HepG2 (cell line): Measurements from ENCODE around the gene EPHA2. TPM values are rescaled to one million over a fixed set of nuclear protein-coding genes. Genes with fewer than 3 reads are reported as not detected.
A peak's percentile ranks its signal among the peaks of the same experiment; 100 is the strongest.

Experiments
- FOSL2 ChIP-seq: sonication (generic); formaldehyde crosslinking; IDR thresholded peaks from 2 replicates; pipeline ENCODE4 v1.4.0; 2020; ENCODE audit warnings: missing genetic modification reagents
- MAZ ChIP-seq, 2 experiments: sonication (generic) in 1 of 2; formaldehyde crosslinking in 1 of 2; IDR thresholded peaks; 2 replicates each; pipeline versions ENCODE4 v1.5.0 to v1.6.1; 2012 to 2020; ENCODE audit warnings: low read depth in 2 of 2, mild to moderate bottlenecking in 2 of 2, borderline replicate concordance in 1 of 2, improper control_type of control experiment in 1 of 2, low read length in 1 of 2, missing genetic modification reagents in 1 of 2, moderate library complexity in 1 of 2
- MXD3 ChIP-seq: IDR thresholded peaks from 2 replicates; pipeline ENCODE4 v1.6.1; 2016; ENCODE audit warnings: mild to moderate bottlenecking, missing biosample characterization, missing genetic modification reagents
- PCBP1 ChIP-seq: fragments of 200-400 bp; formaldehyde crosslinking; IDR thresholded peaks from 2 replicates; pipeline ENCODE4 v1.6.1; 2017; ENCODE audit warnings: mild to moderate bottlenecking, low read depth, low read length, borderline replicate concordance
- PLSCR1 ChIP-seq: sonication (generic); formaldehyde crosslinking; IDR thresholded peaks from 2 replicates; pipeline ENCODE4 v1.5.0; 2020; ENCODE audit warnings: missing genetic modification reagents, mild to moderate bottlenecking, borderline replicate concordance
- RERE ChIP-seq: IDR thresholded peaks from 2 replicates; pipeline ENCODE4 v1.6.1; 2016; ENCODE audit warnings: low read depth, missing genetic modification reagents, missing compliant biosample characterization
- SKIL ChIP-seq: sonication (generic); formaldehyde crosslinking; IDR thresholded peaks from 2 replicates; pipeline ENCODE4 v1.8.0; 2022; ENCODE audit warnings: missing genetic modification reagents, mild to moderate bottlenecking, moderate library complexity, borderline replicate concordance
- ZBTB39 ChIP-seq: sonication (generic); formaldehyde crosslinking; IDR thresholded peaks from 2 replicates; pipeline ENCODE4 v1.5.0; 2020; ENCODE audit warnings: missing genetic modification reagents
- ZBTB8A ChIP-seq: sonication (generic); formaldehyde crosslinking; IDR thresholded peaks from 2 replicates; pipeline ENCODE4 v1.4.0; 2020; ENCODE audit warnings: mild to moderate bottlenecking, low read depth, missing genetic modification reagents, borderline replicate concordance
- ZNF784 ChIP-seq: sonication (generic); formaldehyde crosslinking; IDR thresholded peaks from 2 replicates; pipeline ENCODE4 v1.5.1; 2020; ENCODE audit warnings: missing genetic modification reagents, mild to moderate bottlenecking, borderline replicate concordance
- ZNF800 ChIP-seq: sonication (generic); formaldehyde crosslinking; IDR thresholded peaks from 2 replicates; pipeline ENCODE4 v1.4.0; 2020; ENCODE audit warnings: missing genetic modification reagents
- polyA plus RNA-seq, 8 experiments: library from polyadenylated mRNA; depleted of rRNA in 3 of 8; stranded (reverse) in 7 of 8; unstranded in 1 of 8; fragments of >200 nt; fragmentation: Illumina TruSeq in 4 of 8; extraction: Trizol in 4 of 8; gene quantifications; 2 replicates each; pipeline versions ENCODE4 v1.2.1 to v1.2.3, GENCODE V29; 2011 to 2016; ENCODE audit warnings: low read depth in 4 of 8, missing spikeins in 1 of 8, mixed read lengths in 1 of 8; ENCODE audit not compliant: insufficient read depth in 1 of 8
- total RNA-seq, 5 experiments: library from RNA; depleted of rRNA; stranded (reverse); fragments of >200 nt; fragmentation: Illumina TruSeq; extraction: Trizol; gene quantifications; 2 replicates each; pipeline ENCODE4 v1.2.3, GENCODE V29; 2016; ENCODE audit warnings: low read depth in 1 of 5

EPHA2 gene
- total and polyA plus RNA-seq, 2 of the 13 experiments (the other 11 are each of a cell fraction or from before 2014, with no cell fraction given), result 33.6 to 53.6 TPM

- TF ChIP-seq ZBTB39 (CRISPR knock-in tag), result no peak
- no peak for TF ChIP-seq PLSCR1 (CRISPR knock-in tag)
- TF ChIP-seq MAZ (IDR thresholded peaks at IDR 0.05; ENCODE audit: borderline replicate concordance, low read depth, low read length), result peak; percentile 75; the same call in 1 of the 2 replicates
- no peak for TF ChIP-seq MAZ (CRISPR knock-in tag; IDR thresholded peaks at IDR 0.05; ENCODE audit: low read depth)
- TF ChIP-seq SKIL (CRISPR knock-in tag), result peak; percentile 97
- peak; percentile 45; the same call in 1 of the 2 replicates for TF ChIP-seq ZNF800
- TF ChIP-seq ZBTB8A (CRISPR knock-in tag), result no peak
- peak; percentile 88 for TF ChIP-seq RERE (CRISPR knock-in tag)
- no peak for TF ChIP-seq PCBP1
- TF ChIP-seq MXD3, result no peak
- TF ChIP-seq ZNF784, result no peak; the same call in 1 of the 2 replicates
- peak; percentile 83 for TF ChIP-seq FOSL2
These were observed 12.1 kb downstream of the EPHA2 start (continued) for GRCh38 chr1:16143566-16144324.
